Measurements from ENCODE around the gene CIT.
A peak's percentile ranks its signal among the peaks of the same experiment; 100 is the strongest.

The CIT gene

DNA sequence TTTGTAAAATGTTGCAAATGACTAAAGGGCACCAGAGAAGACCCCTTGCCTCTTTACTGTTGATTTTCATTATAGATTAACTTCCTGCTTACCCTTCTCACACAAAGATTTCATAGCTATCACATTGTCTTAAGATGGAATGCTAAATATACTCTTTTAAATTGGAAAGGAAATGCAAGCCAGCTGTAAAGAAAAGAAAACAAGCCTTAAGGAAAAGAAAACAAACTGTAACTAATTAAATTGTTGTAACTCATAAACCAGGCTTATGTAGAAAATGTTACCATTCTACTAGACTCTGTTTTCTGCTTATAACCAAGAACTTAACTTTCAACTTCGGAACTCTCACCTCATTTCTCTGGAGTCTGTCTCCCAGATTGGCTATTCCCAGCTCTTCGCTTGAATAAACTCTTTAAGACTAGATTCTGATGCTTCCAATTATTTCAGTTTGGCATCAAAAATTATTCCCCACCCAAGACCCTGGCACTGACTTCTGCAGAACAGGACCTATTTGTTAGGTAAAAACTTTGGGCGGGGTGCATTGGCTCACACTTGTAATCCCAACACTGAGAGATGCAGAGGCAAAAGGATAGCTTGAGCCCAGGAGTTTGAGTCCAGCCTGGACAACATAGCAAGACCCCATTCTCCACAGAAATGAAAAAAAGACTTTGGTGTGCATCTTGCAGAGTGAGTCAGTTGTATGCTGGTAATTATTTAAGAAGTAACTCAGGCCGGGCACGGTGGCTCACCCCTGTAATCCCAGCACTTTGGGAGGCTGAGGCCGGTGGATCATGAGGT is 36.6 kb upstream of the CIT start:
- Histone ChIP-seq H3K27me3 (peaks cover 0 to 3% of the 10 kb centered on the region in 2 donors), H3K4me1 (no peaks in the 10 kb centered on the region), H3K27ac (no peak overlapping the region), H3K36me3 (no peaks in the 10 kb centered on the region), H3K4me3 (no peak overlapping the region), H3K9me3 (no peaks in the 10 kb centered on the region)
- intact Hi-C loops (cut with DNase I; ENCODE audit: low total_unique reads): no loop called here
- no peak for DNase-seq
- TF ChIP-seq, protein P1, sequence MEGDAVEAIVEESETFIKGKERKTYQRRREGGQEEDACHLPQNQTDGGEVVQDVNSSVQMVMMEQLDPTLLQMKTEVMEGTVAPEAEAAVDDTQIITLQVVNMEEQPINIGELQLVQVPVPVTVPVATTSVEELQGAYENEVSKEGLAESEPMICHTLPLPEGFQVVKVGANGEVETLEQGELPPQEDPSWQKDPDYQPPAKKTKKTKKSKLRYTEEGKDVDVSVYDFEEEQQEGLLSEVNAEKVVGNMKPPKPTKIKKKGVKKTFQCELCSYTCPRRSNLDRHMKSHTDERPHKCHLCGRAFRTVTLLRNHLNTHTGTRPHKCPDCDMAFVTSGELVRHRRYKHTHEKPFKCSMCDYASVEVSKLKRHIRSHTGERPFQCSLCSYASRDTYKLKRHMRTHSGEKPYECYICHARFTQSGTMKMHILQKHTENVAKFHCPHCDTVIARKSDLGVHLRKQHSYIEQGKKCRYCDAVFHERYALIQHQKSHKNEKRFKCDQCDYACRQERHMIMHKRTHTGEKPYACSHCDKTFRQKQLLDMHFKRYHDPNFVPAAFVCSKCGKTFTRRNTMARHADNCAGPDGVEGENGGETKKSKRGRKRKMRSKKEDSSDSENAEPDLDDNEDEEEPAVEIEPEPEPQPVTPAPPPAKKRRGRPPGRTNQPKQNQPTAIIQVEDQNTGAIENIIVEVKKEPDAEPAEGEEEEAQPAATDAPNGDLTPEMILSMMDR (IDR thresholded peaks at IDR 0.05): no peak

DNA sequence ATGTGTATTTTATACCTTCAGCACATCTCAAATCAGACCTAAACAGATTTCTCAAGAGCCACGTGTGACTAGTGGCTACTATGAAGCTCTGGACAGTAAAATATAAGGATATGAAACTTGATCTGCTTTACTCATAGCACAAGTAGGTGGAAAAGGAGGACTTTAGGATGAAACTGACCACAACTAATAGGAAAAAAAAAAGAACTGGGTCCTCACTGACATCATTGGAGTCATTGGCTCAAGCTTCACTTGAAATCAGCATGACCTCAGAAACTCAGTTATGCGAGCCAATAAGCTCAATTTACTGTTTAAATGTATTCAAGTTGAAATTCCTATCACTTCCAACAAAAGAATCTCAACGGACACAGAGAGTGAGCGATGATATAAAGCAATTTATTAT is 34.1 kb upstream of the CIT start:
- no peaks in the 10 kb centered on the region for H3K9me3 ChIP-seq
- no peak overlapping the region for H3K27ac ChIP-seq
- intact Hi-C loops (cut with DNase I; ENCODE audit: low total_unique reads): no loop called here
- H3K4me1 ChIP-seq: no peaks in the 10 kb centered on the region
- H3K36me3 ChIP-seq: no peaks in the 10 kb centered on the region
- TF ChIP-seq, protein P1 (IDR thresholded peaks at IDR 0.05): no peak
- H3K4me3 ChIP-seq: no peak overlapping the region
- DNase-seq: no peak
- no peaks in the 10 kb centered on the region for H3K27me3 ChIP-seq

DNA sequence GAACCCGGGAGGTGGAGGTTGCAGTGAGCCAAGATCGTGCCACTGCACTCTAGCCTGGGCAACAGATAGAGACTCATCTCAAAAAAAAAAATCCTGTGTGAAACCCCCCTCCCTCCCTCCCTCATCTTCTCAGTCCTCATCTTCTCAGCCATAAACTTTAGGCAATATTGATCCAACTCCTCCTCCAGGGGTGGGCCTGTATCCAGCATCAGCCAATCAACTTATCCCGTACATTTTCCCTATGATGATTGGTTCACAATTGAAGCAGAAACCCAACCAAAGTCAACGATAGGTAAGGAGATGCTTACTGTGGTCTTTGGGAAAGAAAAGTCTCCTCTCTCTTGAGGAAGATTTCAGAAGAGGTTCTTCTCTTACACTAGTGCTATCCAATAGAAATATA is 33.5 kb upstream of the CIT start:
- H3K27me3 ChIP-seq: no peaks in the 10 kb centered on the region
- H3K36me3 ChIP-seq: no peaks in the 10 kb centered on the region
- no peaks in the 10 kb centered on the region for H3K4me1 ChIP-seq
- H3K4me3 ChIP-seq: no peak overlapping the region
- no peak for DNase-seq
- TF ChIP-seq, protein P1 (IDR thresholded peaks at IDR 0.05): no peak
- no peak overlapping the region for H3K27ac ChIP-seq
- intact Hi-C loops (cut with DNase I; ENCODE audit: low total_unique reads): no loop called here
- H3K9me3 ChIP-seq: no peaks in the 10 kb centered on the region

DNA sequence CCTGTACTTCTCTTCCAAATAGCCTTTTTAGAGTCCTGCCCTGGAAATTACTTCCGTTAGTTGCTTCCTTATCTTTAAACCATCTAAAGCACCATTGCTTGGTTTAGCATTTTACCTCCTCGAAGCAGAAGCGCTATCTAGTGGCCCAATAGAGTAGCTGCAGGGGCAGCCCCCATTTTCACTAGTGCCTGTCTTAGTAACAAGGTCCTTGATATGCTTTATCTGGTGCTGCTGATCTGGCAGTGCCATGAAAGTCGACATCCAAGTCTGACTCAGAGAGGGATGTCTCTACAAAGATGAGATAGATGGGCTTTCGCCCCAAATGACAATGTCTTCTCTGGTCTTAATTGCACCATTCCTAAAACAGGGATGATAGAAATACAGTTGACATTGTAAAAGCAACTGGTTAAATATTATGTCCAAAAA is 25.0 kb upstream of the CIT start:
- peak in 1 of 2 donors; percentile 30 for DNase-seq
- Histone ChIP-seq H3K9me3 (no peaks in the 10 kb centered on the region), H3K36me3 (no peaks in the 10 kb centered on the region)

DNA sequence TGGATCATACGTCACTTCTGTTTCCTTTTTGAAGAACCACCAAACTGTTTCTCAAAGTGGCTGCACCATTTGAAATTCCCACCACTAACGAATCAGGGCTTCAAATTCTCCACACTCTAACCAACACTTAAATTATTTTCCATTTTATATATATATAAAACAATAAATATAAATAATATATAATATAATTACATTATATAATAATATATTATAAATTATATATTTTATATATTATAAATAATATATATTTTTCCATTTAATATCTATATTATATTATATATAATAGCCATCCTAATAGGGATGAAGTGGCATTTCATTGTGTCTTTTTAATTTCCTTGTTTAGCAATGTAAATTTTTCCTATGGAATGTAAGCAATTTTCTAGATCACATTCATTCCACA is 24.6 kb upstream of the CIT start:
- no peak overlapping the region for H3K27ac ChIP-seq
- no peaks in the 10 kb centered on the region for H3K36me3 ChIP-seq
- H3K4me3 ChIP-seq: no peak overlapping the region
- intact Hi-C loops (cut with DNase I; ENCODE audit: low total_unique reads): loop anchor here (10.0 kb wide), 1 partner anchor 187 kb away; no protein-coding TSS in a partner anchor
- H3K9me3 ChIP-seq: no peaks in the 10 kb centered on the region
- no peak for DNase-seq
- H3K27me3 ChIP-seq: peaks cover 0 to 3% of the 10 kb centered on the region in 2 donors
- H3K4me1 ChIP-seq: no peaks in the 10 kb centered on the region
- TF ChIP-seq, protein P1 (IDR thresholded peaks at IDR 0.05): no peak

More for the DNA sequence above, 25.0 kb upstream of the CIT start:
- no peak overlapping the region for H3K27ac ChIP-seq
- TF ChIP-seq, protein P1 (IDR thresholded peaks at IDR 0.05): peak; percentile 42 to 50
- intact Hi-C loops (cut with DNase I; ENCODE audit: low total_unique reads): loop anchor here (10.0 kb wide), 1 partner anchor 187 kb away; no protein-coding TSS in a partner anchor
- H3K27me3 ChIP-seq: peaks cover 0 to 3% of the 10 kb centered on the region in 2 donors
- no peak overlapping the region for H3K4me3 ChIP-seq
- no peaks in the 10 kb centered on the region for H3K4me1 ChIP-seq
